Kidney epithelial cell (primary cell): Measurements from ENCODE around the gene KCNE3. TPM values are rescaled to one million over a fixed set of nuclear protein-coding genes. Genes with fewer than 3 reads are reported as not detected.

Experiments
- DNase-seq: peaks from one replicate; pipeline ENCODE4 v3.0.0-alpha.2; 2010; ENCODE audit warnings: low read depth
- H3K27me3 ChIP-seq: 2 replicates; pipeline ENCODE4 v1.6.0; 2011; ENCODE audit warnings: low read length; ENCODE audit not compliant: control insufficient read depth, insufficient read depth
- H3K36me3 ChIP-seq: 2 replicates; pipeline ENCODE4 v1.5.1; 2011; ENCODE audit warnings: low read length; ENCODE audit not compliant: control insufficient read depth, insufficient read depth
- H3K4me3 ChIP-seq: 2 replicates; pipeline ENCODE4 v1.5.1; 2011; ENCODE audit warnings: low read depth, mild to moderate bottlenecking, control low read depth, low read length
- total RNA-seq: library from RNA; depleted of rRNA; stranded (reverse); fragments of >200 nt; gene quantifications from 2 replicates; pipeline ENCODE4 v1.2.3, GENCODE V29; 2015
- TF ChIP-seq, protein P1 (sequence below): IDR thresholded peaks from 2 replicates; pipeline ENCODE4 v1.5.1; 2011; ENCODE audit warnings: mild to moderate bottlenecking, moderate library complexity, low read length, control low read depth, inconsistent platforms; ENCODE audit not compliant: insufficient read depth, poor library complexity, severe bottlenecking

The KCNE3 gene
- total RNA-seq, 1 donor from 2014 or later: 0.42 TPM

DNA sequence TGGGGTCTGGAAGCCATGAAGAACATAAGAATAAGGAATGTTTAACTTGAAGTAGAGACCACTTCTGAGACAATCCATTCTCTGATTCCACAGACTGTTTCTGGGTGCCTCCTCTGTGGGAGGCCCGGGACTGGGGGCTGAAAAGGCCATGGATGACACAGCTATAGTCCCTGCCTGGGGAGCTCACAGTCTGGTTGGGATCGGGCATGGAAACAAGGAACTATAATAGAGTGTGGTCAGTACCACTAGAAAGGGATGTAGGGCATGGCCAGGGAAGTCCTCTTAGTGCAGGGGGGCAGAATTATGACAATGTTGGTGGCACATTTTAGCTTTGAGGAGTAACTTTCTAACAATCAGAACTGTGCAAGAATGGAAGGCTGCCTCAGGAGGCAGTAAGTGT, 9.2 kb upstream of the KCNE3 start:
- H3K36me3 ChIP-seq: no peaks in the 10 kb centered on the region
- DNase-seq: no peak
- no peaks in the 10 kb centered on the region for H3K27me3 ChIP-seq
- TF ChIP-seq, protein P1, sequence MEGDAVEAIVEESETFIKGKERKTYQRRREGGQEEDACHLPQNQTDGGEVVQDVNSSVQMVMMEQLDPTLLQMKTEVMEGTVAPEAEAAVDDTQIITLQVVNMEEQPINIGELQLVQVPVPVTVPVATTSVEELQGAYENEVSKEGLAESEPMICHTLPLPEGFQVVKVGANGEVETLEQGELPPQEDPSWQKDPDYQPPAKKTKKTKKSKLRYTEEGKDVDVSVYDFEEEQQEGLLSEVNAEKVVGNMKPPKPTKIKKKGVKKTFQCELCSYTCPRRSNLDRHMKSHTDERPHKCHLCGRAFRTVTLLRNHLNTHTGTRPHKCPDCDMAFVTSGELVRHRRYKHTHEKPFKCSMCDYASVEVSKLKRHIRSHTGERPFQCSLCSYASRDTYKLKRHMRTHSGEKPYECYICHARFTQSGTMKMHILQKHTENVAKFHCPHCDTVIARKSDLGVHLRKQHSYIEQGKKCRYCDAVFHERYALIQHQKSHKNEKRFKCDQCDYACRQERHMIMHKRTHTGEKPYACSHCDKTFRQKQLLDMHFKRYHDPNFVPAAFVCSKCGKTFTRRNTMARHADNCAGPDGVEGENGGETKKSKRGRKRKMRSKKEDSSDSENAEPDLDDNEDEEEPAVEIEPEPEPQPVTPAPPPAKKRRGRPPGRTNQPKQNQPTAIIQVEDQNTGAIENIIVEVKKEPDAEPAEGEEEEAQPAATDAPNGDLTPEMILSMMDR: no peak
- H3K4me3 ChIP-seq: no peak overlapping the region

DNA sequence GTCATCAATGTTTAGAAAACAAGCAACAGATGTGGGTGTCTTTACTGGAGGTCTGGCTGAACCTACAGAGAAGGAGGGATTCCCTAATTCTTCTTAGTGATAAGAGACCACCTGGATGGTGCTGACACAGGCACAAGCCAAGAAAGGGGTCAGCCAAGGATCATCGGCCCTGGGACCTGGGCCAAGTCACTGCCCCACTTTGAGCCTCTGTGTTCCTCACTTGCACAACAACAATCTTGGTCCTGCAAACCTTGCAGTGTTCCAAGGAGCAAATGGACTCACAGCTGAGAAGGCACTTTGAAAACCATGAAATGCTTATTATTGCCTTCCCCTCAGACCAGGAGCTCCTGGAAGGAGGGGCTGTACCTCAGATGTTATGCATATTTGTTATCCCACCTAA, 7.0 kb upstream of the KCNE3 start:
- DNase-seq: no peak
- H3K4me3 ChIP-seq: no peak overlapping the region
- H3K36me3 ChIP-seq: no peaks in the 10 kb centered on the region
- H3K27me3 ChIP-seq: no peaks in the 10 kb centered on the region
- TF ChIP-seq, protein P1: no peak

DNA sequence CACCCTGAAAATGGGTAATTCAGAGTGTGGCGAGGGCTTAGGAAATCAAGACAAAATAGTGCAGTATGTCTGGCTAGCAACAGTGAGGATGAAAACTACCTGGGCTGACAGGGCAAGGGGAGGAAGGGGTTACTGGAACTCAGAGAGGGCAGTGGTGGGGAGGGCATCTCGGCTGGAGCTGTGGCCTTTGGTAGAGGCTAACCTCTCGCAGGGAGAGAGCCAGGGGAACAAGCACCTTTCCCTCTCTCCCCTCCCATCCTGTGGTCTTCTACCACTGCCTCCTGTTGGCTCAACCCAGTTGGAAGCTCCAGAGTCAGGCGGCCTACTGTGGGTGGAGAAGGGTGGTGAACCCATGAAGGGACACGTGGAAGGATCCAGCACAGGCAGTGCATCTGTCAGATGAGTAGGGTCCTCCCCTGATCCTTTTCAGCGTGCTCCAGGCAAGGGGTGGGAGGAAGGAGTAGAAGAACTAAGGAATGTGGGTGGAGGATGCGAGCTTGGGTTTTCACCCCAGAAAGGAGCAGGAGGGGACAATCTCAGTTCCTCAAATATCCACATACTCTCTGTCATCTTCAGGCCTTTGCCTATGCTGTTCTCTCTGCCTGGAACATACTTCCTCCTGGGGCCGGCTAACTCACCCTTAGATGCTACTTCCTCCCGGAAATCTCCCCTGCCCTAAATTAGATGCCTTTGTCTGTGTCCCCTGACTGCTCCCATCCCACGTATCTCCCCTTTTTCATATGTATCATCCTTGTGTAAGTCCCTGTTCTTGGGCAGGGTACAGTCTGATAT, 6.2 kb upstream of the KCNE3 start:
- TF ChIP-seq, protein P1: no peak
- Histone ChIP-seq H3K27me3 (no peaks in the 10 kb centered on the region), H3K4me3 (no peak overlapping the region), H3K36me3 (no peaks in the 10 kb centered on the region)
- DNase-seq: no peak

DNA sequence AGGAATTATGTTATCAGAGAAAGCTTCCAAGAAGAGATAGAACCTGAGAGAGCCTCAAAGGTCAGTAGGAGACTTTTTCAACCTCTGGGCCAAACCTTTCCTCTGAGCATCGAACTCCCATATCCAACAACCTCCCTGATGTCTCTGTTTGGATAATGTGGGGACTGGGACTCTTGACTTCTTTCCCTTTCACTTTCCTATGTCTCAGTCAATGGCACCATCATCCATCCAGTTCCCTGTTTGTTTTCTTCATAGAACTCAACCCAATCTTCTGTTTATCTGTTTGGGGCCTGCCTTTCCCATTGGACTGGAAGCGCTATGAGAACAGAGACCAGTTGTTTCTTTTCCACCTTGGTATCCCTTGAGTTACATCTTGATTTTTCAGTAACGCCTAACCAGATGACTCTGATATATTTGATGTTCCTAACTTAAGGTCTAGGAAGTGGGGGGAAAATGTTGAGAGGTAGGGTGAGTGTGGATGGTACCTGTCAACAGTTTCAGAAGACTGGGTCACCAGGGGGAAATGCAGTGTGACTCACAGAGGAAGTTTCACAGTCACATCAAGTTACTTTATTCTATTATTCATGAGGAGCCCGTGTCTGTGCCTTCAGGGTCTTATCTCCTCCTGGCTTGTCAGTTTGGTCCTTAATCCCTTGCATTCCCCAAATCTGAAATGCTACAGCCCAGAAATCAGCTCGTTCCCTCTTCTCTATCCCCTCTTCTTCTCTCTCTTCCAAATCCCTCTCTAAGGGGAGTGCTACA, 4.5 kb upstream of the KCNE3 start:
- no peaks in the 10 kb centered on the region for H3K27me3 ChIP-seq
- TF ChIP-seq, protein P1: no peak
- H3K36me3 ChIP-seq: no peaks in the 10 kb centered on the region
- no peak overlapping the region for H3K4me3 ChIP-seq
- DNase-seq: no peak

DNA sequence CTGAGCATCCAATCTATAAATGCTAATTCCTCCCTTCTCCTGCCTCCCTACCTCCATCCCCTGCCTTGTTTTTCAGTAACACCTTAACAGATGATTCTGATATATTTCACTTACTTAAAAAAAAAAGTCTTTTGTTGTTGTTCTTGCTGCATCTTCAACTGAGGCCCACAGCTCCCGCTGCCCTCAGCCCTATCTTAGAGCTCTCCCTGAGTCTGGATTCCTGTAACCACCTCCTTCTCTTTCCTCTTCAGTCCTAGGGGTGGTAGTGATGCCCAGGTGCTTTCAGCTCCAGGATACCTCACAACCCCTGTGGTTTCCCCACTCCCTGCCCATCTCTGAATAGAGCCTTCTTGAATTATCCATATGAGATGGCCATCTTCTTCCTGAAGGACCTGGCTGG, 3.7 kb upstream of the KCNE3 start:
- H3K36me3 ChIP-seq: no peaks in the 10 kb centered on the region
- H3K4me3 ChIP-seq: no peak overlapping the region
- no peak for DNase-seq
- TF ChIP-seq, protein P1: no peak
- no peaks in the 10 kb centered on the region for H3K27me3 ChIP-seq
